Measurements from ENCODE around the gene ETV4. TPM values are rescaled to one million over a fixed set of nuclear protein-coding genes. Genes with fewer than 3 reads are reported as not detected.

ETV4 gene
- total RNA-seq, 1 donor from 2014 or later: 5.9 TPM

- Mint-ChIP-seq H3K36me3 (ENCODE audit: unreplicated experiment) (peaks cover 19% of the 10 kb centered on the region), H3K4me1 (ENCODE audit: unreplicated experiment) (peaks cover 56% of the 10 kb centered on the region)
Observed at GRCh38 chr17:43526886-43527648, 19.1 kb downstream of the ETV4 start.

GRCh38 chr17:43524945-43525575 is 21.1 kb downstream of the ETV4 start:
- H3K4me1 Mint-ChIP-seq (ENCODE audit: unreplicated experiment): peaks cover 39% of the 10 kb centered on the region
- H3K9me3 Mint-ChIP-seq (ENCODE audit: unreplicated experiment): no peaks in the 10 kb centered on the region
- H3K4me3 Mint-ChIP-seq (ENCODE audit: unreplicated experiment): no peak overlapping the region
- peak overlapping the region; percentile 89 for H3K27ac Mint-ChIP-seq (ENCODE audit: unreplicated experiment)
- no peak for TF ChIP-seq CTCF (IDR thresholded peaks at IDR 0.05)
- peaks cover 32% of the 10 kb centered on the region for H3K36me3 Mint-ChIP-seq (ENCODE audit: unreplicated experiment)
- no peaks in the 10 kb centered on the region for H3K27me3 Mint-ChIP-seq (ENCODE audit: unreplicated experiment)
- DNase-seq (ENCODE audit: extremely low spot score, unreplicated experiment): no peak

More at GRCh38 chr17:43526886-43527648, 19.1 kb downstream of the ETV4 start:
- no peak for TF ChIP-seq CTCF (IDR thresholded peaks at IDR 0.05)
- H3K27ac Mint-ChIP-seq (ENCODE audit: unreplicated experiment): no peak overlapping the region
- no peak for DNase-seq (ENCODE audit: extremely low spot score, unreplicated experiment)
- no peaks in the 10 kb centered on the region for H3K27me3 Mint-ChIP-seq (ENCODE audit: unreplicated experiment)
- no peaks in the 10 kb centered on the region for H3K9me3 Mint-ChIP-seq (ENCODE audit: unreplicated experiment)
- H3K4me3 Mint-ChIP-seq (ENCODE audit: unreplicated experiment): no peak overlapping the region

- no peak for DNase-seq (ENCODE audit: extremely low spot score, unreplicated experiment)
- Mint-ChIP-seq H3K27me3 (ENCODE audit: unreplicated experiment) (no peaks in the 10 kb centered on the region), H3K36me3 (ENCODE audit: unreplicated experiment) (peaks cover 48% of the 10 kb centered on the region), H3K9me3 (ENCODE audit: unreplicated experiment) (no peaks in the 10 kb centered on the region), H3K27ac (ENCODE audit: unreplicated experiment) (no peak overlapping the region), H3K4me1 (ENCODE audit: unreplicated experiment) (peaks cover 28% of the 10 kb centered on the region), H3K4me3 (ENCODE audit: unreplicated experiment) (no peak overlapping the region)
- no peak for TF ChIP-seq CTCF (IDR thresholded peaks at IDR 0.05)
Observed at GRCh38 chr17:43521389-43521788, 24.8 kb downstream of the ETV4 start.

GRCh38 chr17:43517615-43518386 is 28.3 kb downstream of the ETV4 start:
- Mint-ChIP-seq H3K36me3 (ENCODE audit: unreplicated experiment) (peaks cover 43% of the 10 kb centered on the region), H3K4me1 (ENCODE audit: unreplicated experiment) (peaks cover 6% of the 10 kb centered on the region), H3K27me3 (ENCODE audit: unreplicated experiment) (no peaks in the 10 kb centered on the region), H3K27ac (ENCODE audit: unreplicated experiment) (no peak overlapping the region), H3K4me3 (ENCODE audit: unreplicated experiment) (no peak overlapping the region), H3K9me3 (ENCODE audit: unreplicated experiment) (no peaks in the 10 kb centered on the region)
- no peak for DNase-seq (ENCODE audit: extremely low spot score, unreplicated experiment)
- TF ChIP-seq CTCF (IDR thresholded peaks at IDR 0.05): no peak

- H3K4me1 Mint-ChIP-seq (ENCODE audit: unreplicated experiment): peaks cover 6% of the 10 kb centered on the region
- H3K27ac Mint-ChIP-seq (ENCODE audit: unreplicated experiment): no peak overlapping the region
- no peak overlapping the region for H3K4me3 Mint-ChIP-seq (ENCODE audit: unreplicated experiment)
- H3K27me3 Mint-ChIP-seq (ENCODE audit: unreplicated experiment): no peaks in the 10 kb centered on the region
- no peaks in the 10 kb centered on the region for H3K9me3 Mint-ChIP-seq (ENCODE audit: unreplicated experiment)
- TF ChIP-seq CTCF (IDR thresholded peaks at IDR 0.05): no peak
- DNase-seq (ENCODE audit: extremely low spot score, unreplicated experiment): no peak
- H3K36me3 Mint-ChIP-seq (ENCODE audit: unreplicated experiment): peaks cover 48% of the 10 kb centered on the region
Observed at GRCh38 chr17:43517161-43517560, 29.0 kb downstream of the ETV4 start.
